HG03103 (cell line): ENCODE measurements around the gene UPF3A.
A peak's percentile ranks its signal among the peaks of the same experiment; 100 is the strongest.

Experiments used
- ATAC-seq: cut with Tn5 transposase; IDR thresholded peaks from one replicate; pipeline ENCODE4 v1.9.1; 2021; ENCODE audit warnings: low read depth; ENCODE audit not compliant: unreplicated experiment

Gene UPF3A

GRCh38 chr13:114299604-114300305 is 18.4 kb downstream of the UPF3A start:
- no peak for ATAC-seq

DNA sequence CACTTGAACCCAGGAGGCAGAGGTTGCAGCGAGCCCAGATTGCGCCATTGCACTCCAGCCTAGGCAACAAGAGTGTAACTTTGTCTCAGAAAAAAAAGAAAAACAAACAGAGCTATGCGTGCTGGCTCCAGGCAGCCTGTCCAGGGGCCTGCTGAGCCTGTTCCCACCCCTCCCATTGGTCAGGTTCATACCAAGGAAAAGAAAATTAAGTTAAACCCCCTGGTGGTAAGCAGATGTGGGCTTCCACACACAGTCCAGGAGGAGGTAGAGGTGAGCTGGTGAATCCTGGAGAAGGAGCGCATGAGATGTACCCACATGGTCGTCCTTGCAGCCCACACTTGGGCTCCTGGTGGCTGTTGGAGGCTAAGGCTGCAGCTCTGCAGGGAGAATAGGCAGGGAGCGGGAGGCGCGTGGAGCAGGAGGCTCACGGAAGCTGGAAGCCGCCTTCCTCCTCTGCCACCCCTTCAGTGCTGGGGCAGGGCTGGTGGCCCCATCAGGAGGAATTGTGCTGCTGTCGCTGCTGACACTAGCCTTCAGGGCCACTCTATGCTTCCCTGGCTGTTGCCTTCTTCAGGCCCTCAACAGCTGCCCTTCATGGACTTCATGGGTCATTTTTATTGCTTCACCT is 22.4 kb downstream of the UPF3A start:
- ATAC-seq, result no peak

DNA sequence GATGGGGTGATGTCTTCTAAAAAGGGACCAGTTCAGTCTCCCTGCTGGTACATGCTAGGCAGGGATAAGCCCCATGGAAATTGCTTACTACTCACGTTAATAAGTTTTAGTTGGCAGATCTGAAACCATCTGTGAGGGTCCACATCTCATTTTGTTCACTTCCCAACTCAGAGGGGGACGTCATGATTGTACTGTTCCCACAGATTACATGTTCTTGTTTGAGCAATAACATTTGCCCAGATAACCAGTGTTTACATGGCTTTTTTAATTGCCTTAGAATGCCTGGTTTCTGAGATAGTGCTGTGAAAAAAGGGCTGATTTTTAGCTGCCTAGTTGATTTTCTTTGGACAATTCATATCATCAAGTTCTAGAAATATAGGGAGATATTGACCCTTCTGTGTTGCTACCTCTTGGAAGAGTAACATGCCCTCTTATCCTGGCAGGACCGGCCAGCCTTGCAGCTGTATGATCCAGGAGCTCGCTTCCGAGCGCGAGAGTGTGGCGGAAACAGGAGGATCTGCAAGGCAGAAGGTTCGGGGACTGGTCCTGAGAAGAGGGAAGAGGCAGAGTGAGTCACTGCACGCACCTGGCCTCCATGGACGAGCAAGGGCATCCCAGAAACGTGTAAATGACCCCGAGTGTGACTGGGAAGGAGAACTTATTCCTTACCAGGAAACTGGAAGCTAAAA is 23.1 kb downstream of the UPF3A start:
- ATAC-seq, result no peak

DNA sequence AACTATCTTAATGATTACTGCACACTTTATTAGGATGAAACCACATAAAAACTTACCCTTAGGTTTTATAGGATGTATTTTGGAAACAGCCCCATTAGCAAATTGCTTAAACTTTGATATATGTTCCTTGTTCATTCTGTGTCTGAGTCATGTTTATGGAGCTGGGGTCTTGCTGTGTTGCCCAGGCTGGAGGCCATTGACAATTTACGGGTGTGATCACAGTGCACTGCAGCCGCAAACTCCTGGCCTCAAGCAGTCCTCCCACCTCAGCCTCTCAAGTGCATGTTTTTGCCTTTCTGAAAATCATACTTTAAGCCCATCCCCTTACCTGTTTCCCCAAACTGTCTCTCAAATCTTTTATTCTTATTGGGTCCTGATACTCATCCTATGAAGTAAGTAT is 27.7 kb downstream of the UPF3A start:
- ATAC-seq, result no peak

- ATAC-seq, result no peak
Observed at GRCh38 chr13:114309806-114310410, 28.5 kb downstream of the UPF3A start.

- ATAC-seq, result no peak
Observed at GRCh38 chr13:114310956-114311355, 29.6 kb downstream of the UPF3A start.

DNA sequence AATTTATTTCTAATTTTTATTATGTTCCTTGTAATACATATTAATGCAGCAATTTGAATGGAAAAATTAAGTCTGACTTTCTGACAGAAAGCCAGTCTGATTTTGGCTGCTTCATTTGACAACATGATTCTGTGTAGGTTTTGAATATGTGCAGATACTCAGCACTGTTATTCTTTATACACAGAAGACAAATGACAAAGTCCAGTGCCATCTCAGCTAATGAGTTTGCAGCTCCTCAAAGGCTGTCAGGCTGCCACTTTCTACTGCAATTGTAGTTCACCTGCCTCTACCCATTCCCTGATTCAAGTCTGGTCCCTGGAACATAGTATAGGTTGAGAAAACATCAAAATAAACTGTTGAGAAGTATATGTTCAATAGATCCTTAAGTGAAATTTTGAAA is 30.0 kb downstream of the UPF3A start:
- no peak for ATAC-seq

DNA sequence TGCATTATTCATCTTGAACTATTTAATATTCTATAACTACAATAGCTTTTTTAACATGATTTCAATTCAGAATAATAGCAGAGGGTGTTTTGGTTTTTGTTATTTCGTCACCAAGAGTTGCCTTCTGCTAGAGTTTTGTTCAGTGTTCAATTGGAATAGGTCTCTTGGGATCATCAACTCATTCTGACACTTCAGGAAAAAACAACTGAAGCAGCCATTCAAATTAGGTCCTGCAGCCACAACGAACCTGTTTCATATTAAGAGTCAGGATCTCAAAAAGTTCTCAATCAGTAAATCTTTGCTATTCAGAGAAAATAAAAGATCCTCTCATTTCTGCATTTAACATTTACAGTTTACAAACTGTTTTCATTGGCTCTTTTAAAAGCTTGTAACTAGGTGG is 30.5 kb downstream of the UPF3A start:
- ATAC-seq, result no peak

DNA sequence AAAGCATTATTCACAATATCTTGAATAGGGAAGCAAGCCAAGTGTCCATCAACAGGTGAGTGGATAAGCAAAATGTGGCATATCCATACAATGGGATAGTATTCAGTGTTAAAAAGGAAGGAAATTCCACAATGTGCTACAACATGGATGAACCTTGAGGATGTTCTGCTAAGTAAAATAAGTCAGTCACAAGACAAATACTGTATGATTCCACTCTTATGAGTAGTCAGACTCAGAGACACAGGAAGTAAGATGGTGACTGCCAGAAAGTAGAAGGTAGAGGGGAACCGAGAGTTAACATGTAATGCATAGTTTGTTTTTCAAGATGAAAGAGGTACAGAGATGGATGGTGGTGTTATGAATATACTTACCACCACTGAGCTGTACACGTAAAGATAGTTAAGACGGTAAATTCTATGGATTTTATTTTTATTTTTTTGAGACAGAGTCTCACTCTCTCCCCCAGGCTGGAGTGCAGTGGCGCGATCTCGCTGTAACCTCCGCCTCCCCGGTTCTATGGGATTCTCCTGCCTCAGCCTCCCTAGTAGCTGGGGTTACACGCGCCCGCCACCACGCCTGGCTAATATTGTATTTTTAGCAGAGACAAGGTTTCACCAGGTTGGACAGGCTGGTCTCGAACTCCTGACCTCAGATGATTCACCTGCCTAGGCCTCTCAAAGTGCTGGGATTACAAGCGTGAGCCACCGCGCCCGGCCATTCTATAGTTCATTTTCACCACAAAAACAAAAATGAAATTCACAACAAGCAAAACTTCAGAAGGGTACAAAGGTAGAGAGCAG is 31.9 kb downstream of the UPF3A start:
- no peak for ATAC-seq

GRCh38 chr13:114314074-114314912 is 32.9 kb downstream of the UPF3A start, which contains the start of gene CHAMP1:
Gene CHAMP1 (plus strand): TSS chr13:114314503. CDS start chr13:114323843, 9,340 bp downstream.
- ATAC-seq, result peak; percentile 55

DNA sequence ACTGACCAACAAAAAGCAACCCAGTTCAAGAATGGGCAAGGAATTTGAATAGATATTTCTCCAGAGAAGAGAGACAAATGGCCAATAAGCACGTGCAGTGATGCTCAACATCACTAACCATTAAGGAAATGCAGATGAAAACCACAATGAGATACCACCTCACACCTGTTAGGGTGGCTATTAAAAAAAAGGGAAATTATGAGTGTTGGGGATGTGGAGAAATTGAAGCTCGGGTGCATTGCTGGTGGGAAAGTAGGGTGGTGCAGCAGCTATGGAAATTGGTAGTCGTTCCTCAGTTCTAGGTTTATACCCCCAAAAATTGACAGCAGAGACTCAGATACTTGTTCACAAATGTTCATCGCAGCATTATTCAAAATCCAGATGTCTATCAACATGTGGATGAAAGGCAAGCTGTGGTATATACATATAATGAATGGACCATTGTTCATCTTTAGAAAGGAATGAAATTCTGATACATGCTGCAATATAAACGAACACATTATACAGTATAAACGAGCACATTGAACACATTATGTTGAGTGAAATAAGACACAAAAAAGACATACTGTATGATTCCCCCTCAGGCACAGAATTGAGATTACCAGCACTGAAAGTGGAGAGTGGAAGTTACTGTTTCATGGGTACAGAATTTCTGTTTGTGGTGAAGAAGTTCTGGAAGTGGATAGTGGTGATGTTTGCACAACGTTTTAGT is 33.8 kb downstream of the UPF3A start:
- no peak for ATAC-seq

- no peak for ATAC-seq
Observed at GRCh38 chr13:114318624-114319023, 37.2 kb downstream of the UPF3A start.

GRCh38 chr13:114319441-114319913 is 38.1 kb downstream of the UPF3A start:
- ATAC-seq, result no peak

DNA sequence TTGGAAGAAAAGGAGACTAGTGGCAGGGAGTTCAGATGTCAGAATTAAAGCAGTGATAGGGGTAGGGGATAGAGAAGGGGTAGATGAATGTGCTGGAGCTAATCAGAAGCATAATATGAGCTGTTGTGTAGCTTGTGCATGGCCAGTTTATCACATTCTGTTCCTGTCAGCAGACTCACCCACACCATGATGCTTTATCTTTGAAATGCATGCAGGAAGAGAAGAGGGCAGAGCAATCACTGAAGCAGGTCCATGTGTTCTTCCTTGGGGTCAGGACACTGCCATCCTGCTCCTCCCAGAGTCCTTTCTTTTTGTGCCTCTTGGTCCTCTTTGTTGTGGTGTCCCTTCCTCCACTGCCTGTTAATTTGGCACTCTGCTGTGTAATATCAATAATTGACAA is 38.7 kb downstream of the UPF3A start:
- ATAC-seq, result no peak

DNA sequence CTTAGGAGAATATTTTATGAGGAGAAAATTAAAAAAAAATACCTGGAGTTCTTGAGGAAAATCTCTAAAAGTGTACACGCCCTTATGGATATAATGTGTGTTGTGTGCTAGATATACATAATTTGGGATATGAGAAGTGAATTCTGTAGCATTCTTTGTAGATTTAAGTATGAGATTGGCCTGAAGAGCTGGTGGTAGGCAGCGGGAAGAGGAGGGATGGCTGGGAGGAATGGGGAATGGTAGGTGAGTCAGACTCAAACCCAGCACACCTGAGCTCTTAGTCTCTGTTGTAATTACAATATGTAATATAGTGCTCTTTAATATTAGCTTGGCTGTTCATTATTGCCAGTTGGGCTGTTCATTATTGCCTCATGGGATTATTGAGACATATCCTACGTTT is 39.9 kb downstream of the UPF3A start:
- no peak for ATAC-seq

DNA sequence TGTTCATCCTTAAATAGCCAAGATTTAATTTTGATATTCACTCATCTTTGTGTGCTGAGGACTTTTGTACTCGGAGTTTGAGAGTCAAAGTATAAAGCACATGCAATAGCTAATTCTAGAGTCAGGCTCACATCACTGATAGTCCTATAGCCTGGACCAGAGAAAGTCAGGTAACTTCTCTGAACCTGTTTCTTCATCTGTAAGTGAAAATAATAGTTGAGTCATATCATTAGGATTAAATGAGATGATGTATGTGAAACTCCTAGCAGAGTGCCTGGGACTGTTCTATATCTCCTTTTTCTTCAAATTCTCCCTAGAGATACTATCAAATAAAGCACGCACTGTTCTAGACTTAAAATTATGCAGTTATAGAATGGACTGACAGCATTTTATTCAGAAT is 41.9 kb downstream of the UPF3A start:
- ATAC-seq, result no peak

DNA sequence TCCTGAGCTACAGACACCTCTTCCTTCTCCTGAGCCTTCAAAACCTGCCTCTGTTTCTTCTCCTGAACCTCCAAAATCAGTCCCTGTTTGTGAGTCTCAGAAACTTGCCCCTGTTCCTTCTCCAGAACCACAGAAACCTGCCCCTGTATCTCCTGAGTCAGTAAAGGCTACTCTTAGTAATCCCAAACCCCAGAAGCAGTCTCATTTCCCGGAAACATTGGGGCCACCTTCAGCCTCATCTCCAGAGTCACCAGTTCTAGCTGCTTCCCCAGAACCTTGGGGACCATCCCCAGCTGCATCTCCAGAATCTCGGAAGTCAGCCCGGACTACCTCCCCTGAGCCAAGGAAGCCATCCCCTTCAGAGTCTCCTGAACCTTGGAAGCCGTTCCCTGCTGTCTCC is 42.9 kb downstream of the UPF3A start:
- ATAC-seq, result no peak

- ATAC-seq, result no peak
Observed at GRCh38 chr13:114325729-114326128, 44.3 kb downstream of the UPF3A start.

DNA sequence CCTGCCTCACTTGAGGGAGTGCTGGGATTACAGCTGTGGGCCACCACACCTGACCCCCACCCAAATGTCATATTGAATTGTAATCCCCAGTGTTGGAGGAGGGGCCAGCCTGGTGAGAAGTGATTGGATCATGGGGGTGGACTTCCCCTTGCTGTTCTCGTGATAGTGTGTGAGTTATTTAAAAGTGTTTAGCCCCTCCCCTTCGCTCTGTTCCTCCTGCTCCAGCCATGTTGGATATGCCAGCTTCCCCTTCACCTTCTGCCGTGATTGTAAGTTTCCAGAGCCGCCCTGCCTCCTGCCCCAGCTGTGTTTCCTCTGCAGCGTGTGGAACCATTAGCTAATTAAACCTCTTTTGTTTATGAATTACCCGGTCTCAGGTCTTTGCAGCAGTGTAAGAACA is 46.6 kb downstream of the UPF3A start:
- no peak for ATAC-seq
